Measurements from ENCODE around the gene NRIP2. TPM values are rescaled to one million over a fixed set of nuclear protein-coding genes. Genes with fewer than 3 reads are reported as not detected.

Gene NRIP2
- total and polyA plus RNA-seq, 10 of the 15 experiments (the other 5 are each of a cell fraction or from before 2014, with no cell fraction given) = 0.04 to 0.83 (median 0.42) TPM; not detected in 7

DNA sequence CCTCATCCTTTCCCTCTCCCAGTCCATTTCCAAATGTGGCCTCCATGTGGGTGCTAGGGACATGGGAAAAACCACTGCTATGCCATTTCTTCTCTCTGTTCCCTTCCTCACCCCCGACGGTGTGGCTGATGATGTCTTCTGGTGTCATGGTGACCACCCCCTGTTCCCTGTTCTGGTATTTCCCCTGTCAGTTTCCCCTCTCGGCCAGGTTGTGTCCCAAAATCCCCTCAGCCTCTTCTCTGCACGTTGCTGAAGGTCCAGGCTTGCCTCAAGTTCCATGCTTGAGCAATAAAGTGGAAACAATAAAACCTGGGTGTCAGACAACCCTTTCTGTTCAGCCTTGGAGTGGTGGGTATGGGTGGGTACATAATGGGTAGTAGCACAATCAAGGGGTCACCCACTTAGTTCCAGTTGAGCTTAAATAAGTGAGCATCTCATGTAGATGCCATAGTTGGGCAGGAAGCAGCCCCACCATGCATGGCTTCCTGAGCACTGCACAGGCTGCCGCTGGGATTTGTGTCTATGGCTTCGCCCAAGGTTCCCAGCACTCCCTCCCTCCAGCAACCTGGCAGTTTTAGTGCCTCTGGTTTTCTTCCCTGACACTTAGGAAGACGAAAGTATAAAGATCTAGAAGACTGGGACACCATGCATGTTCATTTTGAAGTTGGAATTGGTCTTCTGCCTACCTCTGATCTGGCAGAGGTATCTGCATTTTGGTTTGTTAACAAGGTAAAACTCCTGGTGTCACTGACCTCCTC lies 31.0 kb downstream of the NRIP2 start (continued):
- TF ChIP-seq RAD51 (IDR thresholded peaks at IDR 0.05) (no peak), IKZF1 (conservative IDR thresholded peaks at IDR 0.05) (peak; percentile 31; the same call in 1 of the 2 replicates), RBBP5 (conservative IDR thresholded peaks at IDR 0.05) (no peak), RCOR1 (conservative IDR thresholded peaks at IDR 0.05; ENCODE audit: low read depth, low read length) (no peak), PAX5 (IDR thresholded peaks at IDR 0.05; ENCODE audit: borderline replicate concordance, low read depth, low read length) (peak; percentile 25; the same call in 1 of the 2 replicates), ASH2L (IDR thresholded peaks at IDR 0.05; ENCODE audit: borderline replicate concordance, low read depth) (no peak), DPF2 (IDR thresholded peaks at IDR 0.05) (no peak), CHD1 (IDR thresholded peaks at IDR 0.05; ENCODE audit: low read depth, low read length) (no peak), SMAD5 (IDR thresholded peaks at IDR 0.05; ENCODE audit: low read depth) (no peak), NFYB (IDR thresholded peaks at IDR 0.05; ENCODE audit: insufficient read depth, low read depth, low read length) (no peak), ZNF384 (IDR thresholded peaks at IDR 0.05; ENCODE audit: borderline replicate concordance, low read depth, low read length) (no peak), NFXL1 (IDR thresholded peaks at IDR 0.05; ENCODE audit: borderline replicate concordance) (no peak), IRF4 (IDR thresholded peaks at IDR 0.05; ENCODE audit: low read depth, low read length) (no peak), JUND (IDR thresholded peaks at IDR 0.05; ENCODE audit: low read depth, low read length) (no peak), BRCA1 (IDR thresholded peaks at IDR 0.05; ENCODE audit: low read depth, low read length) (no peak), CBFB (IDR thresholded peaks at IDR 0.05; ENCODE audit: low read depth) (no peak), RFX5 (IDR thresholded peaks at IDR 0.05; ENCODE audit: low read depth, low read length) (no peak), FOXM1 (IDR thresholded peaks at IDR 0.05; ENCODE audit: low read depth, low read length) (no peak), ZNF622 (IDR thresholded peaks at IDR 0.05) (no peak)
- TF ChIP-seq, protein P1, sequence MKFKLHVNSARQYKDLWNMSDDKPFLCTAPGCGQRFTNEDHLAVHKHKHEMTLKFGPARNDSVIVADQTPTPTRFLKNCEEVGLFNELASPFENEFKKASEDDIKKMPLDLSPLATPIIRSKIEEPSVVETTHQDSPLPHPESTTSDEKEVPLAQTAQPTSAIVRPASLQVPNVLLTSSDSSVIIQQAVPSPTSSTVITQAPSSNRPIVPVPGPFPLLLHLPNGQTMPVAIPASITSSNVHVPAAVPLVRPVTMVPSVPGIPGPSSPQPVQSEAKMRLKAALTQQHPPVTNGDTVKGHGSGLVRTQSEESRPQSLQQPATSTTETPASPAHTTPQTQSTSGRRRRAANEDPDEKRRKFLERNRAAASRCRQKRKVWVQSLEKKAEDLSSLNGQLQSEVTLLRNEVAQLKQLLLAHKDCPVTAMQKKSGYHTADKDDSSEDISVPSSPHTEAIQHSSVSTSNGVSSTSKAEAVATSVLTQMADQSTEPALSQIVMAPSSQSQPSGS (IDR thresholded peaks at IDR 0.05; ENCODE audit: low read length) = no peak
- TF ChIP-seq, protein P2, sequence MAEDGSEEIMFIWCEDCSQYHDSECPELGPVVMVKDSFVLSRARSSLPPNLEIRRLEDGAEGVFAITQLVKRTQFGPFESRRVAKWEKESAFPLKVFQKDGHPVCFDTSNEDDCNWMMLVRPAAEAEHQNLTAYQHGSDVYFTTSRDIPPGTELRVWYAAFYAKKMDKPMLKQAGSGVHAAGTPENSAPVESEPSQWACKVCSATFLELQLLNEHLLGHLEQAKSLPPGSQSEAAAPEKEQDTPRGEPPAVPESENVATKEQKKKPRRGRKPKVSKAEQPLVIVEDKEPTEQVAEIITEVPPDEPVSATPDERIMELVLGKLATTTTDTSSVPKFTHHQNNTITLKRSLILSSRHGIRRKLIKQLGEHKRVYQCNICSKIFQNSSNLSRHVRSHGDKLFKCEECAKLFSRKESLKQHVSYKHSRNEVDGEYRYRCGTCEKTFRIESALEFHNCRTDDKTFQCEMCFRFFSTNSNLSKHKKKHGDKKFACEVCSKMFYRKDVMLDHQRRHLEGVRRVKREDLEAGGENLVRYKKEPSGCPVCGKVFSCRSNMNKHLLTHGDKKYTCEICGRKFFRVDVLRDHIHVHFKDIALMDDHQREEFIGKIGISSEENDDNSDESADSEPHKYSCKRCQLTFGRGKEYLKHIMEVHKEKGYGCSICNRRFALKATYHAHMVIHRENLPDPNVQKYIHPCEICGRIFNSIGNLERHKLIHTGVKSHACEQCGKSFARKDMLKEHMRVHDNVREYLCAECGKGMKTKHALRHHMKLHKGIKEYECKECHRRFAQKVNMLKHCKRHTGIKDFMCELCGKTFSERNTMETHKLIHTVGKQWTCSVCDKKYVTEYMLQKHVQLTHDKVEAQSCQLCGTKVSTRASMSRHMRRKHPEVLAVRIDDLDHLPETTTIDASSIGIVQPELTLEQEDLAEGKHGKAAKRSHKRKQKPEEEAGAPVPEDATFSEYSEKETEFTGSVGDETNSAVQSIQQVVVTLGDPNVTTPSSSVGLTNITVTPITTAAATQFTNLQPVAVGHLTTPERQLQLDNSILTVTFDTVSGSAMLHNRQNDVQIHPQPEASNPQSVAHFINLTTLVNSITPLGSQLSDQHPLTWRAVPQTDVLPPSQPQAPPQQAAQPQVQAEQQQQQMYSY (CRISPR knock-in tag; IDR thresholded peaks at IDR 0.05) = no peak
- TF ChIP-seq, protein P3, sequence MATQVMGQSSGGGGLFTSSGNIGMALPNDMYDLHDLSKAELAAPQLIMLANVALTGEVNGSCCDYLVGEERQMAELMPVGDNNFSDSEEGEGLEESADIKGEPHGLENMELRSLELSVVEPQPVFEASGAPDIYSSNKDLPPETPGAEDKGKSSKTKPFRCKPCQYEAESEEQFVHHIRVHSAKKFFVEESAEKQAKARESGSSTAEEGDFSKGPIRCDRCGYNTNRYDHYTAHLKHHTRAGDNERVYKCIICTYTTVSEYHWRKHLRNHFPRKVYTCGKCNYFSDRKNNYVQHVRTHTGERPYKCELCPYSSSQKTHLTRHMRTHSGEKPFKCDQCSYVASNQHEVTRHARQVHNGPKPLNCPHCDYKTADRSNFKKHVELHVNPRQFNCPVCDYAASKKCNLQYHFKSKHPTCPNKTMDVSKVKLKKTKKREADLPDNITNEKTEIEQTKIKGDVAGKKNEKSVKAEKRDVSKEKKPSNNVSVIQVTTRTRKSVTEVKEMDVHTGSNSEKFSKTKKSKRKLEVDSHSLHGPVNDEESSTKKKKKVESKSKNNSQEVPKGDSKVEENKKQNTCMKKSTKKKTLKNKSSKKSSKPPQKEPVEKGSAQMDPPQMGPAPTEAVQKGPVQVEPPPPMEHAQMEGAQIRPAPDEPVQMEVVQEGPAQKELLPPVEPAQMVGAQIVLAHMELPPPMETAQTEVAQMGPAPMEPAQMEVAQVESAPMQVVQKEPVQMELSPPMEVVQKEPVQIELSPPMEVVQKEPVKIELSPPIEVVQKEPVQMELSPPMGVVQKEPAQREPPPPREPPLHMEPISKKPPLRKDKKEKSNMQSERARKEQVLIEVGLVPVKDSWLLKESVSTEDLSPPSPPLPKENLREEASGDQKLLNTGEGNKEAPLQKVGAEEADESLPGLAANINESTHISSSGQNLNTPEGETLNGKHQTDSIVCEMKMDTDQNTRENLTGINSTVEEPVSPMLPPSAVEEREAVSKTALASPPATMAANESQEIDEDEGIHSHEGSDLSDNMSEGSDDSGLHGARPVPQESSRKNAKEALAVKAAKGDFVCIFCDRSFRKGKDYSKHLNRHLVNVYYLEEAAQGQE (IDR thresholded peaks at IDR 0.05; ENCODE audit: low read depth, low read length) = no peak
